Neural cell (in vitro differentiated cells): ENCODE measurements around the gene ADGRG7. TPM values are rescaled to one million over a fixed set of nuclear protein-coding genes. Genes with fewer than 3 reads are reported as not detected.

Source experiments
- H2AFZ ChIP-seq: fragments of 200-600, 300-800 bp; sonication (generic), shearing (Covaris generic); 2 replicates; pipeline ENCODE4 v1.6.0; 2014; ENCODE audit warnings: low read depth, mild to moderate bottlenecking, antibody characterized with exemption, low read length, moderate library complexity
- H3F3A ChIP-seq: fragments of 200-600 bp; shearing (Covaris generic); 2 replicates; pipeline ENCODE4 v1.6.1; 2016; ENCODE audit warnings: mild to moderate bottlenecking, moderate library complexity, mixed read lengths, antibody characterized with exemption, low read length; ENCODE audit not compliant: insufficient read depth, poor library complexity, severe bottlenecking
- H3K27ac ChIP-seq: fragments of 200-600, 300-800 bp; sonication (generic), shearing (Covaris generic); 2 replicates; pipeline ENCODE4 v1.5.1; 2014; ENCODE audit warnings: mild to moderate bottlenecking, low read length, moderate library complexity
- H3K27me3 ChIP-seq: fragments of 300-800, 200-600 bp; sonication (generic), shearing (Covaris generic); 2 replicates; pipeline ENCODE4 v1.6.0; 2014; ENCODE audit warnings: mild to moderate bottlenecking, low read depth, low read length, moderate library complexity; ENCODE audit not compliant: insufficient read depth
- H3K36me3 ChIP-seq: fragments of 300-800, 200-600 bp; sonication (generic), shearing (Covaris generic); 2 replicates; pipeline ENCODE4 v1.5.1; 2014; ENCODE audit warnings: mild to moderate bottlenecking, antibody characterized with exemption, low read length, moderate library complexity; ENCODE audit not compliant: insufficient read depth
- H3K4me2 ChIP-seq: fragments of 300-800, 200-600 bp; sonication (generic), shearing (Covaris generic); 2 replicates; pipeline ENCODE4 v1.6.0; 2014; ENCODE audit warnings: mild to moderate bottlenecking, low read length
- H3K4me3 ChIP-seq: fragments of 300-800, 200-600 bp; sonication (generic), shearing (Covaris generic); 2 replicates; pipeline ENCODE4 v1.5.1; 2014; ENCODE audit warnings: mild to moderate bottlenecking, low read length, moderate library complexity
- H3K79me2 ChIP-seq: fragments of 200-600 bp; shearing (Covaris generic); replicated peaks from 2 replicates; pipeline ENCODE4 v1.6.0; 2014; ENCODE audit warnings: mild to moderate bottlenecking, low read length, moderate library complexity; ENCODE audit not compliant: insufficient read depth
- H3K9ac ChIP-seq: fragments of 300-800, 200-600 bp; sonication (generic), shearing (Covaris generic); 2 replicates; pipeline ENCODE4 v1.6.1; 2016; ENCODE audit warnings: mild to moderate bottlenecking, low read length, mixed read lengths
- H3K9me2 ChIP-seq: fragments of 200-600 bp; shearing (Covaris generic); 2 replicates; pipeline ENCODE4 v1.6.1; 2016; ENCODE audit warnings: mild to moderate bottlenecking, low read length, mixed read lengths; ENCODE audit not compliant: insufficient read depth
- H3K9me3 ChIP-seq: fragments of 200-600, 300-800 bp; sonication (generic), shearing (Covaris generic); 2 replicates; pipeline ENCODE4 v1.6.1; 2016; ENCODE audit warnings: mild to moderate bottlenecking, mixed run types, low read length, moderate library complexity, mixed read lengths
- H4K20me1 ChIP-seq: fragments of 200-600 bp; shearing (Covaris generic); 2 replicates; pipeline ENCODE4 v1.6.1; 2016; ENCODE audit warnings: mild to moderate bottlenecking, mixed run types; ENCODE audit not compliant: insufficient read depth
- EP300 ChIP-seq: fragments of 450-650 bp; conservative IDR thresholded peaks from 2 replicates; pipeline ENCODE4 v1.6.1; 2014; ENCODE audit warnings: antibody characterized with exemption, mild to moderate bottlenecking, moderate library complexity; ENCODE audit not compliant: poor library complexity, severe bottlenecking
- EZH2 ChIP-seq: fragments of 200-600, 300-800 bp; shearing (Covaris generic), sonication (generic); IDR thresholded peaks from 2 replicates; pipeline ENCODE4 v1.6.1; 2014; ENCODE audit warnings: antibody characterized with exemption, low read length, borderline replicate concordance, mild to moderate bottlenecking; ENCODE audit not compliant: insufficient read depth, poor library complexity, severe bottlenecking
- MXI1 ChIP-seq: fragments of 450-650 bp; conservative IDR thresholded peaks from 2 replicates; pipeline ENCODE4 v1.6.1; 2014; ENCODE audit warnings: antibody characterized with exemption, mild to moderate bottlenecking; ENCODE audit not compliant: poor library complexity, severe bottlenecking
- POLR2AphosphoS5 ChIP-seq: IDR thresholded peaks from 2 replicates; pipeline ENCODE4 v1.6.1; 2012
- RAD21 ChIP-seq: fragments of 450-650 bp; conservative IDR thresholded peaks from 2 replicates; pipeline ENCODE4 v1.6.1; 2014; ENCODE audit warnings: antibody characterized with exemption, mild to moderate bottlenecking, moderate library complexity
- SMC3 ChIP-seq: fragments of 450-650 bp; conservative IDR thresholded peaks from 2 replicates; pipeline ENCODE4 v1.6.1; 2014; ENCODE audit warnings: antibody characterized with exemption, mild to moderate bottlenecking, moderate library complexity; ENCODE audit not compliant: poor library complexity
- TAF1 ChIP-seq: IDR thresholded peaks from 2 replicates; pipeline ENCODE4 v1.6.1; 2012; ENCODE audit warnings: low read depth
- polyA plus RNA-seq: library from polyadenylated mRNA; depleted of rRNA; stranded (reverse); fragments of >200 nt; gene quantifications from 2 replicates; pipeline ENCODE4 v1.2.3, GENCODE V29; 2014
- TF ChIP-seq, protein P1 (sequence below): IDR thresholded peaks from 2 replicates; pipeline ENCODE4 v1.6.1; 2012; ENCODE audit warnings: borderline replicate concordance

ADGRG7 gene
- polyA plus RNA-seq, 1 donor from 2014 or later, result not detected

GRCh38 chr3:100621251-100621650 lies 11.8 kb downstream of the ADGRG7 start:
- Histone ChIP-seq H4K20me1 (no peaks in the 10 kb centered on the region), H3K9me2 (no peaks in the 10 kb centered on the region), H3K9ac (no peak overlapping the region), H3F3A (no peaks in the 10 kb centered on the region), H3K27ac (no peak overlapping the region), H2AFZ (no peak overlapping the region), H3K79me2 (no peaks in the 10 kb centered on the region), H3K27me3 (no peaks in the 10 kb centered on the region), H3K36me3 (no peaks in the 10 kb centered on the region), H3K4me2 (no peak overlapping the region), H3K9me3 (no peaks in the 10 kb centered on the region), H3K4me3 (no peak overlapping the region)
- TF ChIP-seq, protein P1, sequence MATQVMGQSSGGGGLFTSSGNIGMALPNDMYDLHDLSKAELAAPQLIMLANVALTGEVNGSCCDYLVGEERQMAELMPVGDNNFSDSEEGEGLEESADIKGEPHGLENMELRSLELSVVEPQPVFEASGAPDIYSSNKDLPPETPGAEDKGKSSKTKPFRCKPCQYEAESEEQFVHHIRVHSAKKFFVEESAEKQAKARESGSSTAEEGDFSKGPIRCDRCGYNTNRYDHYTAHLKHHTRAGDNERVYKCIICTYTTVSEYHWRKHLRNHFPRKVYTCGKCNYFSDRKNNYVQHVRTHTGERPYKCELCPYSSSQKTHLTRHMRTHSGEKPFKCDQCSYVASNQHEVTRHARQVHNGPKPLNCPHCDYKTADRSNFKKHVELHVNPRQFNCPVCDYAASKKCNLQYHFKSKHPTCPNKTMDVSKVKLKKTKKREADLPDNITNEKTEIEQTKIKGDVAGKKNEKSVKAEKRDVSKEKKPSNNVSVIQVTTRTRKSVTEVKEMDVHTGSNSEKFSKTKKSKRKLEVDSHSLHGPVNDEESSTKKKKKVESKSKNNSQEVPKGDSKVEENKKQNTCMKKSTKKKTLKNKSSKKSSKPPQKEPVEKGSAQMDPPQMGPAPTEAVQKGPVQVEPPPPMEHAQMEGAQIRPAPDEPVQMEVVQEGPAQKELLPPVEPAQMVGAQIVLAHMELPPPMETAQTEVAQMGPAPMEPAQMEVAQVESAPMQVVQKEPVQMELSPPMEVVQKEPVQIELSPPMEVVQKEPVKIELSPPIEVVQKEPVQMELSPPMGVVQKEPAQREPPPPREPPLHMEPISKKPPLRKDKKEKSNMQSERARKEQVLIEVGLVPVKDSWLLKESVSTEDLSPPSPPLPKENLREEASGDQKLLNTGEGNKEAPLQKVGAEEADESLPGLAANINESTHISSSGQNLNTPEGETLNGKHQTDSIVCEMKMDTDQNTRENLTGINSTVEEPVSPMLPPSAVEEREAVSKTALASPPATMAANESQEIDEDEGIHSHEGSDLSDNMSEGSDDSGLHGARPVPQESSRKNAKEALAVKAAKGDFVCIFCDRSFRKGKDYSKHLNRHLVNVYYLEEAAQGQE, result no peak

DNA sequence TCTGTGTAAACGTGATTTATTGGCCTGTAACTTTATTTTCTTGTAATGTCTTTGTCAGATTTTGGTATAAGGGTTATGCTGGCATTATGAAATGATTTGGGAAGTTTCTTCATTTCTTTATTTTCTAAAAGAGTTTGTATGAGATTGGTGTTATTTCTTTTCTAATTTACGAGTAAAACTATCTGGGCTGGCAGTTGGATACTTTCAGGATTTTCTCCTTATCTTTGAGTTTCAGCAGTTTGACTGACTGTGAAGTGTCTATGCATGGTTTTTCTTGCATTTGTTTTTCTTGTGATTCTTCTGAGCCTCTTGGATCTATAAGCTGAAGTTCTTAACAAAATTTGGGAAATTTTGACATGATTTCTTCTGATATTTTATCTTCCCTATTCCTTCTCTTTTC lies 18.1 kb downstream of the ADGRG7 start:
- no peak for TF ChIP-seq MXI1
- no peak for TF ChIP-seq POLR2AphosphoS5
- TF ChIP-seq EZH2, result no peak
- TF ChIP-seq, protein P1, result no peak
- no peak for TF ChIP-seq TAF1
- TF ChIP-seq SMC3, result no peak
- no peak for TF ChIP-seq EP300
- no peak for TF ChIP-seq RAD21
- no peaks in the 10 kb centered on the region for H3K36me3 ChIP-seq
- H3K79me2 ChIP-seq, result no peaks in the 10 kb centered on the region
- no peak overlapping the region for H3K4me2 ChIP-seq
- no peak overlapping the region for H2AFZ ChIP-seq
- no peaks in the 10 kb centered on the region for H3K9me3 ChIP-seq
- no peaks in the 10 kb centered on the region for H3F3A ChIP-seq
- H3K27me3 ChIP-seq, result no peaks in the 10 kb centered on the region
- H3K4me3 ChIP-seq, result no peak overlapping the region
- H3K9me2 ChIP-seq, result no peaks in the 10 kb centered on the region
- H3K27ac ChIP-seq, result no peak overlapping the region
- no peaks in the 10 kb centered on the region for H4K20me1 ChIP-seq
- H3K9ac ChIP-seq, result no peak overlapping the region
